Measurements from ENCODE around the gene MATK. TPM values are rescaled to one million over a fixed set of nuclear protein-coding genes. Genes with fewer than 3 reads are reported as not detected.
A peak's percentile ranks its signal among the peaks of the same experiment; 100 is the strongest.

The MATK gene
- total and polyA plus RNA-seq, 5 donors from 2014 or later: 1.4 to 4.7 (median 1.9) TPM

DNA sequence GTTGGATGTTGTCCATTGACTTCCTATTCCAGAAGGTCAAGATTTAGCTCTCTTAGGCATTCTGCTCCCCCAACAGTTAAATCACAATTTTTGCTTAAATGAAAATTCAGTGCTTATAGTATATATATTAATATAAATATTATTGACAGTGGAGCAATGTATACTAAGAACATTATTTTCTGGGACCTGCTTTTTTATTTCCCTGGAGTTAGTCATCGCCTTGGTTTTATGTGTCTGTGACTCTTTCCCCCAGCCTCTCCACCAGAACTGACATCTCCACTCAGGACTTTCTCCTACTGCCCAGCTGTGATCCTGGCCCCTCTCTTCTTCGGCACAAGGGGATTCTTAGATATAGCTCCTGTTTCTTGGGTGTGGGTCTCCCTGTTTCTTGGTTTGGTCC lies 10.2 kb upstream of the MATK start:
- H3K36me3 Mint-ChIP-seq: peaks cover 4% of the 10 kb centered on the region
- H3K9me3 ChIP-seq (ENCODE audit: control insufficient read depth in 2 of 2, low read length in 2 of 2): peaks cover 7 to 9% of the 10 kb centered on the region in 2 experiments
- no peak overlapping the region for H3K4me3 ChIP-seq (ENCODE audit: low read depth, low read length)
- H3K27me3 ChIP-seq (ENCODE audit: control insufficient read depth, insufficient read depth, low read length): no peaks in the 10 kb centered on the region
- H3K4me3 Mint-ChIP-seq: no peak overlapping the region
- no peak overlapping the region for H3K27ac ChIP-seq (ENCODE audit: insufficient read depth, low read length, poor library complexity, severe bottlenecking)
- no peaks in the 10 kb centered on the region for H3K36me3 ChIP-seq (ENCODE audit: control insufficient read depth, insufficient read depth, low read length)
- no peak overlapping the region for H3K27ac Mint-ChIP-seq
- peaks cover 4% of the 10 kb centered on the region for H3K4me1 ChIP-seq (ENCODE audit: control insufficient read depth, insufficient read depth, low read length, poor library complexity, severe bottlenecking)
- ATAC-seq (ENCODE audit: low read depth in 2 of 2): no peak
- no peak for DNase-seq
- peaks cover 0 to 12% (median 0%) of the 10 kb centered on the region in 4 donors for H3K4me1 Mint-ChIP-seq
- H3K27me3 Mint-ChIP-seq: no peaks in the 10 kb centered on the region
- peaks cover 0 to 7% (median 4%) of the 10 kb centered on the region in 7 donors for H3K9me3 Mint-ChIP-seq

GRCh38 chr19:3793799-3794198 lies 7.6 kb upstream of the MATK start:
- H3K27me3 ChIP-seq (ENCODE audit: control insufficient read depth, insufficient read depth, low read length): no peaks in the 10 kb centered on the region
- no peak overlapping the region for H3K27ac ChIP-seq (ENCODE audit: insufficient read depth, low read length, poor library complexity, severe bottlenecking)
- ATAC-seq (ENCODE audit: low read depth in 2 of 2): no peak
- no peaks in the 10 kb centered on the region for H3K4me1 ChIP-seq (ENCODE audit: control insufficient read depth, insufficient read depth, low read length, poor library complexity, severe bottlenecking)
- peaks cover 9 to 14% of the 10 kb centered on the region in 2 experiments for H3K9me3 ChIP-seq (ENCODE audit: control insufficient read depth in 2 of 2, low read length in 2 of 2)
- no peaks in the 10 kb centered on the region for H3K36me3 ChIP-seq (ENCODE audit: control insufficient read depth, insufficient read depth, low read length)
- H3K27me3 Mint-ChIP-seq: peaks cover 14% of the 10 kb centered on the region
- H3K27ac Mint-ChIP-seq: no peak overlapping the region
- peaks cover 0 to 7% (median 2%) of the 10 kb centered on the region in 4 donors for H3K4me1 Mint-ChIP-seq
- peaks cover 0 to 9% (median 4%) of the 10 kb centered on the region in 7 donors for H3K9me3 Mint-ChIP-seq
- no peak overlapping the region for H3K4me3 ChIP-seq (ENCODE audit: low read depth, low read length)
- DNase-seq: no peak
- H3K4me3 Mint-ChIP-seq: no peak overlapping the region
- H3K36me3 Mint-ChIP-seq: peaks cover 8% of the 10 kb centered on the region

GRCh38 chr19:3792114-3792513 lies 5.9 kb upstream of the MATK start:
- no peak overlapping the region for H3K4me3 Mint-ChIP-seq

GRCh38 chr19:3790941-3791340 lies 4.8 kb upstream of the MATK start:
- Mint-ChIP-seq H3K4me1 (peaks cover 0 to 7% (median 2%) of the 10 kb centered on the region in 4 donors), H3K4me3 (no peak overlapping the region), H3K9me3 (peaks cover 0 to 5% (median 0%) of the 10 kb centered on the region in 7 donors), H3K27ac (no peak overlapping the region), H3K27me3 (peaks cover 23% of the 10 kb centered on the region), H3K36me3 (peaks cover 4% of the 10 kb centered on the region)
- ATAC-seq (ENCODE audit: low read depth in 2 of 2) (no peak), DNase-seq (no peak)
- Histone ChIP-seq H3K4me1 (ENCODE audit: control insufficient read depth, insufficient read depth, low read length, poor library complexity, severe bottlenecking) (no peaks in the 10 kb centered on the region), H3K36me3 (ENCODE audit: control insufficient read depth, insufficient read depth, low read length) (no peaks in the 10 kb centered on the region), H3K27ac (ENCODE audit: insufficient read depth, low read length, poor library complexity, severe bottlenecking) (no peak overlapping the region), H3K4me3 (ENCODE audit: low read depth, low read length) (no peak overlapping the region), H3K9me3 (ENCODE audit: control insufficient read depth in 2 of 2, low read length in 2 of 2) (peaks cover 0 to 7% of the 10 kb centered on the region in 2 experiments), H3K27me3 (ENCODE audit: control insufficient read depth, insufficient read depth, low read length) (no peaks in the 10 kb centered on the region)

More at GRCh38 chr19:3792114-3792513, 5.9 kb upstream of the MATK start:
- Histone ChIP-seq H3K4me1 (ENCODE audit: control insufficient read depth, insufficient read depth, low read length, poor library complexity, severe bottlenecking) (no peaks in the 10 kb centered on the region), H3K27ac (ENCODE audit: insufficient read depth, low read length, poor library complexity, severe bottlenecking) (no peak overlapping the region), H3K36me3 (ENCODE audit: control insufficient read depth, insufficient read depth, low read length) (no peaks in the 10 kb centered on the region), H3K9me3 (ENCODE audit: control insufficient read depth in 2 of 2, low read length in 2 of 2) (peaks cover 9 to 14% of the 10 kb centered on the region in 2 experiments), H3K27me3 (ENCODE audit: control insufficient read depth, insufficient read depth, low read length) (no peaks in the 10 kb centered on the region), H3K4me3 (ENCODE audit: low read depth, low read length) (no peak overlapping the region)
- Mint-ChIP-seq H3K9me3 (peaks cover 0 to 6% (median 4%) of the 10 kb centered on the region in 7 donors), H3K4me1 (peaks cover 0 to 7% (median 0%) of the 10 kb centered on the region in 4 donors), H3K27me3 (peaks cover 16% of the 10 kb centered on the region), H3K36me3 (peaks cover 8% of the 10 kb centered on the region), H3K27ac (no peak overlapping the region)
- ATAC-seq (ENCODE audit: low read depth in 2 of 2): no peak
- DNase-seq: no peak

DNA sequence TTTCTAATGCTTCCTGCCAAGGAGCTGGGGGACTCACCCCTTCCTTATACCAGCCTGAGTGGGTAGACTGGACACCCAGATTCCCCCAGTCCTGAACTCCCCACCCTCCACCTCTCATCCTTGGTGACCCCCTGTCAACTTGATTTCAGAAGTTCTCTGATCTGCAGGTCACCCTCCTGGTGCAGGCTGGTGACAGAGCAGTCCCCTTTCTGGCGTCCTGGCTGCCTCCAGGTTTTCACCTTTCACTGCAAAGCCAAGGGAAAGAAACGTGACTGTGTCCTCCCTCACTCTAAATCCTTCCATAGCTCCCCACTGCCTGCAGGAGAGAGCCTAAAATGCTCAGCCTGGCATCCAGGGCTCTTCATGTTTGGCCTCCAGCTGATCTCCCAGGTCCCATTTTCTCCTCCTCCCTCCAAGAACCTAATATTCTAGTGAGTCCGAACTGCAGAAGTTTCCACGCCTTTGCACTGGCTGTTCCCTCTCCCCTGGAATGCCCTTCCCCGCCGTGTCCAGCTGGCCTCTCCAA lies 4.1 kb upstream of the MATK start:
- Histone ChIP-seq H3K4me3 (ENCODE audit: low read depth, low read length) (no peak overlapping the region), H3K4me1 (ENCODE audit: control insufficient read depth, insufficient read depth, low read length, poor library complexity, severe bottlenecking) (peaks cover 4% of the 10 kb centered on the region), H3K27me3 (ENCODE audit: control insufficient read depth, insufficient read depth, low read length) (no peaks in the 10 kb centered on the region), H3K36me3 (ENCODE audit: control insufficient read depth, insufficient read depth, low read length) (no peaks in the 10 kb centered on the region), H3K9me3 (ENCODE audit: control insufficient read depth in 2 of 2, low read length in 2 of 2) (peaks cover 0 to 7% of the 10 kb centered on the region in 2 experiments), H3K27ac (ENCODE audit: insufficient read depth, low read length, poor library complexity, severe bottlenecking) (no peak overlapping the region)
- Mint-ChIP-seq H3K36me3 (peaks cover 4% of the 10 kb centered on the region), H3K9me3 (peaks cover 0 to 5% (median 0%) of the 10 kb centered on the region in 7 donors), H3K27ac (no peak overlapping the region), H3K4me3 (peak overlapping the region in 1 of 4 donors; percentile 66), H3K4me1 (peaks cover 0 to 7% (median 4%) of the 10 kb centered on the region in 4 donors), H3K27me3 (peaks cover 23% of the 10 kb centered on the region)
- no peak for ATAC-seq (ENCODE audit: low read depth in 2 of 2)
- no peak for DNase-seq

DNA sequence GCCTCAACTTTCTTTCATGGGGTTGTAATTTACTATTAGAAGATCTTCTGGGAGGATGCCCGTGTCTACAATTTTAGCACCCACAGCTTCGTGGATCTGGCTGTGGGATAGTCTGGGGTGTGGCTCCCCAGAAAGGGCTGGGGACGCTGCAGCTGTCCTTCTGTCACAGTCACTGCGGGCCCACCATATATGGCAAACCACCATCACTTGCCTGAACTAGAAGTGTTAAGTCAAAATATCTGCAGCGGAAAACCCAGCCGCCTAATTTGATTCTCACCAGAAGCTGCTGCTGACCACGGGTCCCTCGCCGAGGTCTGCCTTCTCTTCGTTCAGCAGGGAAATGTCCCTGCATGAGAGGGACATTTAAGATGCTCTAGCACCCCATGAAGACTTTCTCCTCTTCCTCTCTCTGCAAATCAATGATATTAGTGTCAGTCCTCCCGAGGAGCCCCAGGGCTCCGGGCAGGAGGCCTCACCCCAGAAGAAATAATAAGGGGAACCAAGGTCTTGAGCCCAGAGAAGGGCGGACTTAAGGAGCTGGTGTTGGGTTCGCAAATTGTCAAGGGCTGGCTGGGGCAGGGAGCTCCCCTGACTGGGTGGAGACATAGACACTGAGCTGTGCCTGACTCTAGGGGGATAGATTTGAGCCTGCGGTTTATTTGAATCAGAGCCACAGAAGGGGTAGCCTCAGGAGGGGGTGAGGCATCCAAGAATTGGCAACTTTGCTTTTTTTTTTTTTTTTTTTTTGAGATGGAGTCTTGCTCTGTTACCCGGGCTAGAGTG lies 3.0 kb upstream of the MATK start:
- no peak overlapping the region for H3K27ac Mint-ChIP-seq
- no peak overlapping the region for H3K4me3 ChIP-seq (ENCODE audit: low read depth, low read length)
- H3K9me3 Mint-ChIP-seq: peaks cover 0 to 2% (median 0%) of the 10 kb centered on the region in 7 donors
- peaks cover 28% of the 10 kb centered on the region for H3K27me3 Mint-ChIP-seq
- H3K36me3 ChIP-seq (ENCODE audit: control insufficient read depth, insufficient read depth, low read length): no peaks in the 10 kb centered on the region
- H3K4me3 Mint-ChIP-seq: peak overlapping the region in 1 of 4 donors; percentile 73
- peaks cover 0 to 12% (median 4%) of the 10 kb centered on the region in 4 donors for H3K4me1 Mint-ChIP-seq
- no peak for DNase-seq
- no peak overlapping the region for H3K27ac ChIP-seq (ENCODE audit: insufficient read depth, low read length, poor library complexity, severe bottlenecking)
- H3K36me3 Mint-ChIP-seq: peaks cover 4% of the 10 kb centered on the region
- peaks cover 7% of the 10 kb centered on the region for H3K4me1 ChIP-seq (ENCODE audit: control insufficient read depth, insufficient read depth, low read length, poor library complexity, severe bottlenecking)
- no peak for ATAC-seq (ENCODE audit: low read depth in 2 of 2)
- H3K9me3 ChIP-seq (ENCODE audit: control insufficient read depth in 2 of 2, low read length in 2 of 2): peaks cover 0 to 7% of the 10 kb centered on the region in 2 experiments
- no peaks in the 10 kb centered on the region for H3K27me3 ChIP-seq (ENCODE audit: control insufficient read depth, insufficient read depth, low read length)

GRCh38 chr19:3785451-3785937 lies 687 bp downstream of the MATK start:
- Mint-ChIP-seq H3K36me3 (peaks cover 9% of the 10 kb centered on the region), H3K27ac (no peak overlapping the region), H3K4me3 (peak overlapping the region in 2 of 4 donors; percentile 74 to 81), H3K9me3 (peaks cover 4 to 21% (median 7%) of the 10 kb centered on the region in 7 donors), H3K27me3 (peaks cover 25% of the 10 kb centered on the region), H3K4me1 (peaks cover 0 to 14% (median 2%) of the 10 kb centered on the region in 4 donors)
- Histone ChIP-seq H3K4me3 (ENCODE audit: low read depth, low read length) (no peak overlapping the region), H3K27ac (ENCODE audit: insufficient read depth, low read length, poor library complexity, severe bottlenecking) (no peak overlapping the region), H3K36me3 (ENCODE audit: control insufficient read depth, insufficient read depth, low read length) (no peaks in the 10 kb centered on the region), H3K27me3 (ENCODE audit: control insufficient read depth, insufficient read depth, low read length) (no peaks in the 10 kb centered on the region), H3K4me1 (ENCODE audit: control insufficient read depth, insufficient read depth, low read length, poor library complexity, severe bottlenecking) (peaks cover 7% of the 10 kb centered on the region), H3K9me3 (ENCODE audit: control insufficient read depth in 2 of 2, low read length in 2 of 2) (peaks cover 11 to 20% of the 10 kb centered on the region in 2 experiments)
- DNase-seq: no peak
- peak in 1 of 2 donors; percentile 29 for ATAC-seq (ENCODE audit: low read depth in 2 of 2)
